Smooth muscle cell (in vitro differentiated cells): ENCODE measurements around the gene BTBD3. TPM values are rescaled to one million over a fixed set of nuclear protein-coding genes. Genes with fewer than 3 reads are reported as not detected.

ENCODE experiments used
- DNase-seq: peaks from one replicate; lab custom pipeline; 2025; ENCODE audit not compliant: unreplicated experiment; lab: John Stamatoyannopoulos, UW
- H2AFZ ChIP-seq: fragments of 200-600 bp; sonication (generic); 2 replicates; pipeline ENCODE4 v1.6.0; 2016; ENCODE audit warnings: antibody characterized with exemption, low read depth, mild to moderate bottlenecking
- H3F3A ChIP-seq: fragments of 200-600 bp; sonication (generic); 2 replicates; pipeline ENCODE4 v1.6.0; 2017; ENCODE audit warnings: antibody characterized with exemption, low read depth
- H3K27ac ChIP-seq: fragments of 200-600 bp; sonication (generic); 2 replicates; pipeline ENCODE4 v1.5.1; 2016; ENCODE audit warnings: low read depth, mild to moderate bottlenecking
- H3K27me3 ChIP-seq: fragments of 200-600 bp; sonication (generic); 2 replicates; pipeline ENCODE4 v1.6.1; 2016; ENCODE audit warnings: low read depth, mild to moderate bottlenecking
- H3K36me3 ChIP-seq: fragments of 200-600 bp; sonication (generic); 2 replicates; pipeline ENCODE4 v1.5.1; 2016; ENCODE audit warnings: low read depth
- H3K4me1 ChIP-seq: fragments of 200-600 bp; sonication (generic); 2 replicates; pipeline ENCODE4 v1.5.1; 2016; ENCODE audit warnings: low read depth
- H3K4me2 ChIP-seq: fragments of 200-600 bp; sonication (generic); 2 replicates; pipeline ENCODE4 v1.6.0; 2016; ENCODE audit warnings: mild to moderate bottlenecking
- H3K4me3 ChIP-seq: fragments of 200-600 bp; sonication (generic); 2 replicates; pipeline ENCODE4 v1.5.1; 2016; ENCODE audit warnings: mild to moderate bottlenecking
- H3K79me2 ChIP-seq: fragments of 200-600 bp; sonication (generic); 2 replicates; pipeline ENCODE4 v1.6.0; 2016; ENCODE audit warnings: low read depth, mild to moderate bottlenecking
- H3K9ac ChIP-seq: fragments of 200-600 bp; sonication (generic); 2 replicates; pipeline ENCODE4 v1.6.0; 2016; ENCODE audit warnings: low read depth
- H3K9me3 ChIP-seq: fragments of 200-600 bp; sonication (generic); replicated peaks from 2 replicates; pipeline ENCODE4 v1.5.1; 2016; ENCODE audit warnings: low read depth
- H4K20me1 ChIP-seq: fragments of 200-600 bp; sonication (generic); 2 replicates; pipeline ENCODE4 v1.6.0; 2016; ENCODE audit warnings: low read depth
- WGBS: methylation state at CpG from one replicate; pipeline ENCODE4 v1.1.7; 2016; ENCODE audit warnings: low lambda C conversion rate; 5-methylcytosine and 5-hydroxymethylcytosine counted together
- polyA plus RNA-seq: library from polyadenylated mRNA; unstranded; fragments of >200 nt; fragmentation: Nextera tagmentation; extraction: Ambion mirVana; gene quantifications from 2 replicates; pipeline ENCODE4 v1.2.1, GENCODE V29; 2016
- total RNA-seq: library from RNA; depleted of rRNA; stranded (reverse); fragments of >200 nt; gene quantifications from 2 replicates; pipeline ENCODE4 v1.2.3, GENCODE V29; 2014
- TF ChIP-seq, protein P1 (sequence below): fragments of 200-600 bp; sonication (generic); IDR thresholded peaks from 2 replicates; pipeline ENCODE4 v1.5.1; 2017; ENCODE audit warnings: borderline replicate concordance, mild to moderate bottlenecking, antibody characterized with exemption; ENCODE audit not compliant: insufficient read depth, poor library complexity, severe bottlenecking

BTBD3 gene
- total and polyA plus RNA-seq, 2 experiments from 2014 or later: 17.5 to 70.1 TPM

DNA sequence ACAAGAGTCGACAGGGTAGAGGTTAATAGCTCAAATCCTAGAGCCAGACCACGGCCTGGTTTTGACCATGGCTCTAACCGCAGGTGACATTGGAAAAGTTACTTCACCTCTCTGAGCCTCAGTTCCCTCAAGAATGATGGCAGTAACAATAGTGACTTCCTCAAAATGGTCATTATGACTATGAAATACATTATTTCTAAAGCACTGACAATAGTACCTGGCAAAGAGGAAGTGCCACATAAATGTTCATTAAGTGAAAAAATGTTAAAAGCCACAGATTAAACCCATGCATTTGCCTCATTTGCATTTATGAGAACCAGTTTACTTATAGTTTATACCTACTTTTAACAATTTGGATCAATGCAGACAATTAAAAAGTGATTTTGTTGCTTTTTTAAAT is 12.3 kb downstream of the BTBD3 start:
- 98% methylated on average over 3 of the region's 3 CpGs for WGBS
- H4K20me1 ChIP-seq: peaks cover 4% of the 10 kb centered on the region

DNA sequence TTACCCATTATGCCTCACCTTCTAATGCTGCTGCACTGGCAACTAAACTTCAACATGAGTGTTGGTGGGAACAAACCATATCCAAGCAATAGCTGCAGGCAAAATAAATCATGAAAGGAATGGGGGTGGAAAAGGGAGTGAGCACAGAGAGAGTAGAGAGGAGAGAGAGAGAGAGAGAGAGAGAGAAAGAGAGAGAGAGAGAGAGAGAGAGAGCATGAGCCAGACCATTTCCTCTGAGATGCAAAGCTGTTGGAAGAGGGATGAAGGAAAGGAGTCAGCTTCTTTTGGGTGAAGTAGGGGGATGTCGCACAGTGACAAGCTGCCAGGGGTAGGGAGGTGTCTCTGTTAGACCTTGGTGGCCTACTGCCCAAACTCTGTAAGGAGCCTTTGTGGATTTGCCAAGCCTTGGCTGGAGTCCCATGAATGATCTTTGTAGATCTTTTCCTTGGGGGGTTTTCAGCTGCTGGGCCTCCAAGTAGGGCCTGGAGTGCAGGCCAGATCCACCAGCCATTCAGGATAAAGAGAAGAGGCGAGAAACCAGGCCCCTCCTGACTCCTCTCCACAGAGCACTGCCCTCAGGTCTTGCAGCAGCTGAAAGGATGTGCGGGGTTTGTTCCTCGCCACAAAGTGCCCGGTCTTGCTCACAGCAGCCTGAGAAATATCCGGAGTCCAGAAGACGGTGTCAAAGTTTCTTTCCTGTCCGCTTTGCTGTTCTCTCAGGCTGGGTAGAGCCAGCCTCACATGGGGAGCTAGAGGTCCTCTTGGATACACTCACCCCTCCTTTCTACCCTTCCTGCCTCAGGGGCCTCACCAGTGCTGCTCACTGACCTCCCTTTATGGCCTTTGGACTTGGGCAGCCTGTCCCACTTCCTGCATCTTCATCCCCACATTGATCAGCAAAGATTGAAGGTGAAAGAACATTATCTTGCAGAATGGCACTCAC is 17.8 kb downstream of the BTBD3 start:
- WGBS: 98% methylated on average over 8 of the region's 8 CpGs
- no peaks in the 10 kb centered on the region for H3K27me3 ChIP-seq
- H3K9ac ChIP-seq: no peak overlapping the region
- no peak overlapping the region for H3K4me2 ChIP-seq
- no peaks in the 10 kb centered on the region for H4K20me1 ChIP-seq
- no peak for DNase-seq
- H3K36me3 ChIP-seq: no peaks in the 10 kb centered on the region
- H3K27ac ChIP-seq: no peak overlapping the region
- H3F3A ChIP-seq: no peaks in the 10 kb centered on the region
- H2AFZ ChIP-seq: no peak overlapping the region
- no peaks in the 10 kb centered on the region for H3K79me2 ChIP-seq
- TF ChIP-seq, protein P1, sequence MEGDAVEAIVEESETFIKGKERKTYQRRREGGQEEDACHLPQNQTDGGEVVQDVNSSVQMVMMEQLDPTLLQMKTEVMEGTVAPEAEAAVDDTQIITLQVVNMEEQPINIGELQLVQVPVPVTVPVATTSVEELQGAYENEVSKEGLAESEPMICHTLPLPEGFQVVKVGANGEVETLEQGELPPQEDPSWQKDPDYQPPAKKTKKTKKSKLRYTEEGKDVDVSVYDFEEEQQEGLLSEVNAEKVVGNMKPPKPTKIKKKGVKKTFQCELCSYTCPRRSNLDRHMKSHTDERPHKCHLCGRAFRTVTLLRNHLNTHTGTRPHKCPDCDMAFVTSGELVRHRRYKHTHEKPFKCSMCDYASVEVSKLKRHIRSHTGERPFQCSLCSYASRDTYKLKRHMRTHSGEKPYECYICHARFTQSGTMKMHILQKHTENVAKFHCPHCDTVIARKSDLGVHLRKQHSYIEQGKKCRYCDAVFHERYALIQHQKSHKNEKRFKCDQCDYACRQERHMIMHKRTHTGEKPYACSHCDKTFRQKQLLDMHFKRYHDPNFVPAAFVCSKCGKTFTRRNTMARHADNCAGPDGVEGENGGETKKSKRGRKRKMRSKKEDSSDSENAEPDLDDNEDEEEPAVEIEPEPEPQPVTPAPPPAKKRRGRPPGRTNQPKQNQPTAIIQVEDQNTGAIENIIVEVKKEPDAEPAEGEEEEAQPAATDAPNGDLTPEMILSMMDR: no peak
- no peaks in the 10 kb centered on the region for H3K9me3 ChIP-seq
- H3K4me3 ChIP-seq: no peak overlapping the region
- no peaks in the 10 kb centered on the region for H3K4me1 ChIP-seq

More for the DNA sequence above, 12.3 kb downstream of the BTBD3 start:
- Histone ChIP-seq H3K9me3 (no peaks in the 10 kb centered on the region), H3K27ac (no peak overlapping the region), H3K27me3 (no peaks in the 10 kb centered on the region), H3K4me2 (no peak overlapping the region), H3K4me3 (no peak overlapping the region), H3K36me3 (no peaks in the 10 kb centered on the region), H2AFZ (no peak overlapping the region), H3K9ac (no peak overlapping the region), H3K79me2 (peaks cover 16% of the 10 kb centered on the region), H3F3A (no peaks in the 10 kb centered on the region), H3K4me1 (no peaks in the 10 kb centered on the region)
- TF ChIP-seq, protein P1: no peak
- no peak for DNase-seq

DNA sequence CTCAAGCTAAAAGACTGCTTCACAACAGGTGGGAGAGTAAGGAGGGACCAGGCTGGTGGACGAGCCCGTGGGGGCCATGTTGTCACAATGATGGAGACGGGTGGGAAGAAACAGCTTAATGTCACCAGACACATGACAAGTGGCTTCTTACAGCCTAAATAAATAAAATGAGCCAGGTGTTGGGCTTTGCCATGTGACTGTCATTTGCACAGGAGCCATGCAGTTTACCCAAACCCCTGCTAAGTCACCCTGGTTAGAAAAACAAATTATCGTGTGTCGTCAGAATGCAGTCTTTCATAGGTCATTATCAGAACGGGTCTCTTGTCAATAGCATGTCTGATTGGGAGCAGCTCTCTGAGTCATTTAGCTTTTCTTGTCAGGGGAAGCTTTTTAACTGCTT is 18.5 kb downstream of the BTBD3 start:
- H3K4me1 ChIP-seq: no peaks in the 10 kb centered on the region
- H2AFZ ChIP-seq: no peak overlapping the region
- H3K79me2 ChIP-seq: no peaks in the 10 kb centered on the region
- H3K9me3 ChIP-seq: no peaks in the 10 kb centered on the region
- no peaks in the 10 kb centered on the region for H3K27me3 ChIP-seq
- 60% methylated on average over 6 of the region's 6 CpGs for WGBS
- H3K36me3 ChIP-seq: no peaks in the 10 kb centered on the region
- no peak overlapping the region for H3K27ac ChIP-seq
- no peak overlapping the region for H3K4me2 ChIP-seq
- TF ChIP-seq, protein P1: no peak
- DNase-seq: no peak
- no peak overlapping the region for H3K4me3 ChIP-seq
- no peak overlapping the region for H3K9ac ChIP-seq
- no peaks in the 10 kb centered on the region for H3F3A ChIP-seq
- H4K20me1 ChIP-seq: no peaks in the 10 kb centered on the region

DNA sequence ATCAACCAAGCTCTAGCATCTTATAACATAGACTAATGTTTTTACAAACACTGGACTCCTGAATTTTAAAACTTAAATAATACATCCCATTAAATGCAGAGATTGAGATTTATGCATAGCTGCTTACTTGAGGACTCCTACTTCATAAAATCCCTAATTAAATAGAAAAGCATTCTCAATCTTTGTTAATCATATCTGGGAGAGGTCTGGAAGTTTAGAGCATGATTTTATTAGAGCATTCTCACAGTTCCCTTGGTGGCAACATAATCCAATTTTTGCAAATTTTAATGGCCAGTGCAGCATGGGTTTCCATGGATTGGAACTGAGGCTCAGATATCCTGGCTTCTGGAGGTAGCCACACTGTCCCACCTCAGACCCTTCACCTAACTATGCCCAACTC is 19.5 kb downstream of the BTBD3 start:
- H3K4me3 ChIP-seq: no peak overlapping the region
- H3F3A ChIP-seq: no peaks in the 10 kb centered on the region
- H3K9me3 ChIP-seq: no peaks in the 10 kb centered on the region
- H2AFZ ChIP-seq: no peak overlapping the region
- H3K4me1 ChIP-seq: no peaks in the 10 kb centered on the region
- H3K9ac ChIP-seq: no peak overlapping the region
- H3K27ac ChIP-seq: no peak overlapping the region
- no peaks in the 10 kb centered on the region for H3K27me3 ChIP-seq
- no peaks in the 10 kb centered on the region for H4K20me1 ChIP-seq
- TF ChIP-seq, protein P1: no peak
- no peaks in the 10 kb centered on the region for H3K36me3 ChIP-seq
- no peaks in the 10 kb centered on the region for H3K79me2 ChIP-seq
- DNase-seq: no peak
- no peak overlapping the region for H3K4me2 ChIP-seq
